GM12865 (cell line): ENCODE measurements around the gene EPHA7.

ENCODE experiments used
- DNase-seq: peaks from one replicate; pipeline ENCODE4 v3.0.0; 2010; ENCODE audit warnings: low read depth
- H3K4me3 ChIP-seq: 2 replicates; pipeline ENCODE4 v1.5.1; 2011; ENCODE audit warnings: mild to moderate bottlenecking, low read depth, low read length, control low read depth
- TF ChIP-seq, protein P1 (sequence below): IDR thresholded peaks from 2 replicates; pipeline ENCODE4 v1.5.1; 2011; ENCODE audit warnings: low read length, control low read depth, low read depth, inconsistent platforms; ENCODE audit not compliant: insufficient read depth; ENCODE audit errors: missing control alignments

EPHA7 gene

DNA sequence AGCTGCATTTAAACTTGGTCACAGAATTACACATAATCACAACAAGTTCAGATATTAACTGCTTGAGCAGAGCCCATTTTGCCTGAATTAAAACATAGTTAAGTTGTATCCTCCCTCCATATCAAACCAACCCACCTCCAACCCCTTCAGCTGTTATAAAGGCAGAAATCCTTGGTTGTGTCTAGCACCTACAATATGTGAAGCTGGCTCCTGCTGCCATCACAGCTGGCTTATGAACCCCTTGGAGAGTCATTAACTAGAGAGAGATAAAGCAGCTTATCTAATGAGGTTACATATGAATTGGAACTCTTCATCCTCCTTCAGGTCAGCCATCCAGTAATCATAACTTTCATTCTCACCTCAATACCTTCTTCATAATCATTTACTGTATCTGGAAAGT, 101.8 kb downstream of the EPHA7 start:
- TF ChIP-seq, protein P1, sequence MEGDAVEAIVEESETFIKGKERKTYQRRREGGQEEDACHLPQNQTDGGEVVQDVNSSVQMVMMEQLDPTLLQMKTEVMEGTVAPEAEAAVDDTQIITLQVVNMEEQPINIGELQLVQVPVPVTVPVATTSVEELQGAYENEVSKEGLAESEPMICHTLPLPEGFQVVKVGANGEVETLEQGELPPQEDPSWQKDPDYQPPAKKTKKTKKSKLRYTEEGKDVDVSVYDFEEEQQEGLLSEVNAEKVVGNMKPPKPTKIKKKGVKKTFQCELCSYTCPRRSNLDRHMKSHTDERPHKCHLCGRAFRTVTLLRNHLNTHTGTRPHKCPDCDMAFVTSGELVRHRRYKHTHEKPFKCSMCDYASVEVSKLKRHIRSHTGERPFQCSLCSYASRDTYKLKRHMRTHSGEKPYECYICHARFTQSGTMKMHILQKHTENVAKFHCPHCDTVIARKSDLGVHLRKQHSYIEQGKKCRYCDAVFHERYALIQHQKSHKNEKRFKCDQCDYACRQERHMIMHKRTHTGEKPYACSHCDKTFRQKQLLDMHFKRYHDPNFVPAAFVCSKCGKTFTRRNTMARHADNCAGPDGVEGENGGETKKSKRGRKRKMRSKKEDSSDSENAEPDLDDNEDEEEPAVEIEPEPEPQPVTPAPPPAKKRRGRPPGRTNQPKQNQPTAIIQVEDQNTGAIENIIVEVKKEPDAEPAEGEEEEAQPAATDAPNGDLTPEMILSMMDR = no peak

DNA sequence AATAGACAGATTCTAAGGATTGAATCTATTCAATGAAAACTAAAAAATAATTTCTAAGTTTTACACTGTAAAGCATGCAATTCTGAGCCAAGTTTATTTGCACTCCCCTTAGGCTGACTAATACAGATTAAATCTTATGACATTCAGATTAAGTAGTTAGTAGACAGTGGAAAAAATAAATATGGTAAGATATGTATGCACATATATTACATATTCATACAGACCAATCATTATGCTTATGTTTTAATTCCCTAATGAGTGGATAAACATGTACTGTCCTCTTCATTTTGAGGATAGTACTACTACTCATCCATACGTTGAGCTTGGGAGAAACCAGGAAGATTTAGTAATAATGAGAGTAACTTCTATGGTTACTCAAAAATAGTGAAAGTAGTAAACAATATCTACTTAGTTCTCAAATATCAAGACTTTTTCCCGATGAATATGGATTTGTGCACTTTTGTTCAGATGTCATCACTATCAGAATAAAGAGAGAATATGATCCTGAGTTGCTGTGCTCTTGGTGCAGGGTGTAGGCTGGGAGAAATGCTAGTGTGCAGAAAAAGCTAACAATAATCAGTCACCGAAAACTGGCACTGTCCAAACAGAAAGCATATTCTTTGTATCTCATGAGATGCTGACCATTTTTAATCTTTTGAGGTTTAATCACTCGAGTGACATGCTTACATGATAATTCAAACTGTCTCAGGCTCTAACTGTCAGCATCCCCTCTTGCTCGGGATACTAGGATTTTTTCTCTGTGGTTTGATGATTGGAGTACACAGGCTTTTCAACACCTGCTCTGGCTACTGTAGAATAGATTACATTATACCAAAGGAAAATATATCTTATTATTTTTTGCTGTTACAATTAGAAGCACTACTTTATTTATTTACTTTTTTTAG, 111.6 kb downstream of the EPHA7 start:
- no peak overlapping the region for H3K4me3 ChIP-seq
- DNase-seq = no peak
- TF ChIP-seq, protein P1 = no peak

More for the DNA sequence above, 101.8 kb downstream of the EPHA7 start:
- no peak for DNase-seq
- no peak overlapping the region for H3K4me3 ChIP-seq

DNA sequence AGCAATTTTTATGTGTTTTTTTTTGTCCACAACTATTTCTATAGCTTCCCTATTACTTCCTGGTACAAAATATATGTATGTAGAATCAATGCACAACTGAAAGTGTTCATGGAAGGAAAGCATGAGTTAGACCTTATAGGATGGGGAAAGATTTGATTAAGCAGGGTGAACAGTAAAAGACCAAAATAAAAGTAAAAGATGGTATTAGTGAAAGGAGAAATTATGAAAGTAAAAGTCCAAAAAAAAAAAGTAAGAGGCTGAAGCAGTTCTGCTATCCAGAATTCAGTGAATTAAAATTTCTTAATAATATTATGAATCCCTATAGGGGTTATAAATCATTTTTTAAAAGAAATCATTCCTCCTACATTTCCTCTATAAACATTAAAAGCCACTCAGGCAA, 114.3 kb downstream of the EPHA7 start:
- TF ChIP-seq, protein P1 = no peak
- no peak overlapping the region for H3K4me3 ChIP-seq
- DNase-seq = no peak

DNA sequence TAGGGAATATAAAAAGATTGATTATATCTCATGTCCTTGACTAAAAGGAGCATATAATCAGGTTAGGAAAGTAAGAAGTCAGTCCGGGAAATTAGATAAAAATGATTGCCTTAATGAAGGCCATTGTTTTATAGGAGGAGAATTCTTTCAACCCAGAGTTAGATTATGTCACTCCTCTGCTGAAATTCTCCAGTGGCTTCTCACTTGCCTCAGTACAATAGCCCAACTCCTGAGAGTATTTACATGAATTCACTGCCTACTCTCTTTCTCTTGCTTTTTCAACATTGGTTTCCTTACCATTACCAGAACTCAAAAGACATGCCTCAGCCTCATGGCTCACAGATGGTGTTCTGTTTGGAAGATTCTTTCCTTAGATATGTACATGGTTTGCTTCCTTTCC, 114.9 kb downstream of the EPHA7 start:
- TF ChIP-seq, protein P1 = no peak
- DNase-seq = no peak
- no peak overlapping the region for H3K4me3 ChIP-seq

DNA sequence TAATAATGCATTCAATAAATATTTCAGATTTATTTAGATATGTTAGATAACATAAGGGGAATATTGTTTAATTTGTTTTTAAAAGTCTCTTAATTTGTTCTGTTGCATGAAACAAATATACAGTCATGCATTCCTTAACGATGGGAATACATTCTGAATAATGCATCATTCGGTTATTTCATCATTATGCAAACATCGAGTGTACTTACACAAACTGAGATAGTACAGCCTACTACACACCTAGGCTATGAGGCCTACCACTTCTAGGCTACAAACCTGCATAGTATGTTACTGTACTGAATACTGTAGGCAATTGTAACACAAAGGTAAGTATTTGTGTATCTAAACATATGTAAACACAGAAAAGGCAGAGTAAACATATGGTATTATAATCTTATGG, 118.7 kb downstream of the EPHA7 start:
- TF ChIP-seq, protein P1 = no peak
- H3K4me3 ChIP-seq = no peak overlapping the region
- no peak for DNase-seq

DNA sequence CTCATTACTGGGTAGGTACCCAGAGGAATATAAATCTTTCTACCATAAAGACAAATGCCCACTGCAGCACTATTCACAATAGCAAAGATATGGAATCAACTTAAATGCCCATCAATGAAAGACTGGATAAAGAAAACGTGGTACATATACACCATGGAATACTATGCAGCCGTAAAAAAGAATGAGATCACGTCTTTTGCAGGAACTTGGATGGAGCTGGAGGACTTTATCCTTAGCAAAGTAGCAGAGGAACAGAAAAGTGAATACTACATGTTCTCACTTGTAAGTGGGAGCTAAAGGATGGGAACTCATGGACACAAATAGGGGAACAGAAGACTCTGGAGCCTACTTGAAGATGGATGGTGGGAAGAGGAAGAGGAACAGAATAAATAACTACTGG, 119.7 kb downstream of the EPHA7 start:
- DNase-seq = no peak
- no peak overlapping the region for H3K4me3 ChIP-seq
- TF ChIP-seq, protein P1 = no peak
